ENCODE results near the gene FMN1. TPM values are rescaled to one million over a fixed set of nuclear protein-coding genes. Genes with fewer than 3 reads are reported as not detected.

FMN1 gene
- total RNA-seq, 1 experiment from 2014 or later = 4.5 TPM

DNA sequence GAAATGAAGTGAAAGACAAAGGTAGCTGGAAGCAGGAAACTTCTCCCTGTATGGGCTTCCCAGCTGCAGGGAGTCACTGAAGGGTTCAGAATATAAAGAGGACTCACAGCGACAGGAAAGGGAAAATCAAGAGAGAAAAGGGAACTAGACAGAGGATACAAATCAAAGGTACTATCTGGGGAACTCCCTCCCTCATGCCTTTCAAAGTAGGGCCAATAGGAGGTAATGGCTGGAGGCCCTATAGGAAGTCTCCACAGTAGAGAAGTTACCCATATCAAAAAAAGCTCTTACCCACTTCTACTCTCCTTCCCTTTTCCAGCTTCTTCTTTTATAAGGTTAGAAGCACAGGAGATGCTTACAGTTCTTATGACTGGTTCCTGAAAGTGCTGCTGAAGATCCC lies 43.5 kb downstream of the FMN1 start (continued):
- no peak for TF ChIP-seq ETV6 (CRISPR knock-in tag; IDR thresholded peaks at IDR 0.05)
- TF ChIP-seq NR2C2 (CRISPR knock-in tag; IDR thresholded peaks at IDR 0.05) = no peak
- no peak for TF ChIP-seq SMAD4 (CRISPR knock-in tag; IDR thresholded peaks at IDR 0.05)
- no peak for TF ChIP-seq E2F5 (CRISPR knock-in tag; IDR thresholded peaks at IDR 0.05)
- TF ChIP-seq, protein P1, sequence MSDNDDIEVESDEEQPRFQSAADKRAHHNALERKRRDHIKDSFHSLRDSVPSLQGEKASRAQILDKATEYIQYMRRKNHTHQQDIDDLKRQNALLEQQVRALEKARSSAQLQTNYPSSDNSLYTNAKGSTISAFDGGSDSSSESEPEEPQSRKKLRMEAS (CRISPR knock-in tag; IDR thresholded peaks at IDR 0.05) = no peak
- TF ChIP-seq CBFB (CRISPR knock-in tag; IDR thresholded peaks at IDR 0.05; ENCODE audit: low read depth) = no peak
- TF ChIP-seq E2F4 (CRISPR knock-in tag; IDR thresholded peaks at IDR 0.05; ENCODE audit: borderline replicate concordance, low read depth) = no peak

GRCh38 chr15:33150431-33150941 lies 44.0 kb downstream of the FMN1 start:
- Mint-ChIP-seq H3K9me3 (no peaks in the 10 kb centered on the region; the same call in 1 of the 2 replicates), H3K4me3 (no peak overlapping the region), H3K27me3 (ENCODE audit: low read depth) (no peaks in the 10 kb centered on the region), H3K4me1 (peaks cover 45% of the 10 kb centered on the region), H3K36me3 (0 out of 2 replicates have a peak, but pooled peaks cover under 1% of the 10 kb centered on the region), H3K27ac (no peak overlapping the region)
- CTCF ChIA-PET = interaction anchor here (0.9 to 1.2 kb wide), 2 partner anchors 18 to 550 kb away, joined by 3 to 4 read pairs; no protein-coding TSS in a partner anchor
- DNase-seq (ENCODE audit: low spot score) (no peak), ATAC-seq (no peak)
- POLR2A ChIA-PET = no interaction called here
- TF ChIP-seq SMAD4 (CRISPR knock-in tag; IDR thresholded peaks at IDR 0.05) (no peak), MYBL2 (CRISPR knock-in tag; IDR thresholded peaks at IDR 0.05) (no peak), PRRX2 (CRISPR knock-in tag; IDR thresholded peaks at IDR 0.05) (no peak), TEAD4 (CRISPR knock-in tag; IDR thresholded peaks at IDR 0.05) (no peak), ZNF317 (CRISPR knock-in tag; IDR thresholded peaks at IDR 0.05; ENCODE audit: borderline replicate concordance, low read depth) (no peak), ZNF281 (CRISPR knock-in tag; IDR thresholded peaks at IDR 0.05) (no peak)

- Mint-ChIP-seq H3K9me3 (peaks cover 5% of the 10 kb centered on the region), H3K36me3 (peaks cover 6% of the 10 kb centered on the region), H3K27me3 (ENCODE audit: low read depth) (no peaks in the 10 kb centered on the region; the same call in 1 of the 2 replicates), H3K4me3 (no peak overlapping the region), H3K27ac (no peak overlapping the region), H3K4me1 (peaks cover 50% of the 10 kb centered on the region)
- no peak for TF ChIP-seq ZNF138 (CRISPR knock-in tag; conservative IDR thresholded peaks at IDR 0.05)
- TF ChIP-seq, protein P2, sequence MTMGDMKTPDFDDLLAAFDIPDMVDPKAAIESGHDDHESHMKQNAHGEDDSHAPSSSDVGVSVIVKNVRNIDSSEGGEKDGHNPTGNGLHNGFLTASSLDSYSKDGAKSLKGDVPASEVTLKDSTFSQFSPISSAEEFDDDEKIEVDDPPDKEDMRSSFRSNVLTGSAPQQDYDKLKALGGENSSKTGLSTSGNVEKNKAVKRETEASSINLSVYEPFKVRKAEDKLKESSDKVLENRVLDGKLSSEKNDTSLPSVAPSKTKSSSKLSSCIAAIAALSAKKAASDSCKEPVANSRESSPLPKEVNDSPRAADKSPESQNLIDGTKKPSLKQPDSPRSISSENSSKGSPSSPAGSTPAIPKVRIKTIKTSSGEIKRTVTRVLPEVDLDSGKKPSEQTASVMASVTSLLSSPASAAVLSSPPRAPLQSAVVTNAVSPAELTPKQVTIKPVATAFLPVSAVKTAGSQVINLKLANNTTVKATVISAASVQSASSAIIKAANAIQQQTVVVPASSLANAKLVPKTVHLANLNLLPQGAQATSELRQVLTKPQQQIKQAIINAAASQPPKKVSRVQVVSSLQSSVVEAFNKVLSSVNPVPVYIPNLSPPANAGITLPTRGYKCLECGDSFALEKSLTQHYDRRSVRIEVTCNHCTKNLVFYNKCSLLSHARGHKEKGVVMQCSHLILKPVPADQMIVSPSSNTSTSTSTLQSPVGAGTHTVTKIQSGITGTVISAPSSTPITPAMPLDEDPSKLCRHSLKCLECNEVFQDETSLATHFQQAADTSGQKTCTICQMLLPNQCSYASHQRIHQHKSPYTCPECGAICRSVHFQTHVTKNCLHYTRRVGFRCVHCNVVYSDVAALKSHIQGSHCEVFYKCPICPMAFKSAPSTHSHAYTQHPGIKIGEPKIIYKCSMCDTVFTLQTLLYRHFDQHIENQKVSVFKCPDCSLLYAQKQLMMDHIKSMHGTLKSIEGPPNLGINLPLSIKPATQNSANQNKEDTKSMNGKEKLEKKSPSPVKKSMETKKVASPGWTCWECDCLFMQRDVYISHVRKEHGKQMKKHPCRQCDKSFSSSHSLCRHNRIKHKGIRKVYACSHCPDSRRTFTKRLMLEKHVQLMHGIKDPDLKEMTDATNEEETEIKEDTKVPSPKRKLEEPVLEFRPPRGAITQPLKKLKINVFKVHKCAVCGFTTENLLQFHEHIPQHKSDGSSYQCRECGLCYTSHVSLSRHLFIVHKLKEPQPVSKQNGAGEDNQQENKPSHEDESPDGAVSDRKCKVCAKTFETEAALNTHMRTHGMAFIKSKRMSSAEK (CRISPR knock-in tag; IDR thresholded peaks at IDR 0.05; ENCODE audit: borderline replicate concordance) = no peak
- no peak for TF ChIP-seq GABPB1 (CRISPR knock-in tag; IDR thresholded peaks at IDR 0.05)
- TF ChIP-seq, protein P1 (CRISPR knock-in tag; IDR thresholded peaks at IDR 0.05) = no peak
- TF ChIP-seq TCF7 (CRISPR knock-in tag; IDR thresholded peaks at IDR 0.05; ENCODE audit: low read depth) = no peak
- no peak for TF ChIP-seq JAZF1 (CRISPR knock-in tag; IDR thresholded peaks at IDR 0.05)
- no peak for TF ChIP-seq TEAD1 (CRISPR knock-in tag; IDR thresholded peaks at IDR 0.05)
- TF ChIP-seq SMAD4 (CRISPR knock-in tag; IDR thresholded peaks at IDR 0.05) = no peak
- TF ChIP-seq, protein P3, sequence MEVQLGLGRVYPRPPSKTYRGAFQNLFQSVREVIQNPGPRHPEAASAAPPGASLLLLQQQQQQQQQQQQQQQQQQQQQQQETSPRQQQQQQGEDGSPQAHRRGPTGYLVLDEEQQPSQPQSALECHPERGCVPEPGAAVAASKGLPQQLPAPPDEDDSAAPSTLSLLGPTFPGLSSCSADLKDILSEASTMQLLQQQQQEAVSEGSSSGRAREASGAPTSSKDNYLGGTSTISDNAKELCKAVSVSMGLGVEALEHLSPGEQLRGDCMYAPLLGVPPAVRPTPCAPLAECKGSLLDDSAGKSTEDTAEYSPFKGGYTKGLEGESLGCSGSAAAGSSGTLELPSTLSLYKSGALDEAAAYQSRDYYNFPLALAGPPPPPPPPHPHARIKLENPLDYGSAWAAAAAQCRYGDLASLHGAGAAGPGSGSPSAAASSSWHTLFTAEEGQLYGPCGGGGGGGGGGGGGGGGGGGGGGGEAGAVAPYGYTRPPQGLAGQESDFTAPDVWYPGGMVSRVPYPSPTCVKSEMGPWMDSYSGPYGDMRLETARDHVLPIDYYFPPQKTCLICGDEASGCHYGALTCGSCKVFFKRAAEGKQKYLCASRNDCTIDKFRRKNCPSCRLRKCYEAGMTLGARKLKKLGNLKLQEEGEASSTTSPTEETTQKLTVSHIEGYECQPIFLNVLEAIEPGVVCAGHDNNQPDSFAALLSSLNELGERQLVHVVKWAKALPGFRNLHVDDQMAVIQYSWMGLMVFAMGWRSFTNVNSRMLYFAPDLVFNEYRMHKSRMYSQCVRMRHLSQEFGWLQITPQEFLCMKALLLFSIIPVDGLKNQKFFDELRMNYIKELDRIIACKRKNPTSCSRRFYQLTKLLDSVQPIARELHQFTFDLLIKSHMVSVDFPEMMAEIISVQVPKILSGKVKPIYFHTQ (CRISPR knock-in tag; IDR thresholded peaks at IDR 0.05) = no peak
- no peak for TF ChIP-seq ELF4 (CRISPR knock-in tag; IDR thresholded peaks at IDR 0.05; ENCODE audit: low read depth)
- DNase-seq (ENCODE audit: low spot score) = no peak
- ChIA-PET POLR2A (no interaction called here), CTCF (no interaction called here)
- ATAC-seq = no peak
Observed at GRCh38 chr15:33149919-33150318, 44.6 kb downstream of the FMN1 start.
